ENCODE data around the gene IPP. TPM values are rescaled to one million over a fixed set of nuclear protein-coding genes. Genes with fewer than 3 reads are reported as not detected.

IPP gene
- total and polyA plus RNA-seq, 2 of the 8 experiments (the other 6 are each of a cell fraction or from before 2014, with no cell fraction given), result 1.4 to 5.6 TPM

GRCh38 chr1:45673956-45674355, 76.5 kb downstream of the IPP start:
- no peak overlapping the region for H3K23ac ChIP-seq (ENCODE audit: insufficient read length)
- no peak overlapping the region for H3K27ac ChIP-seq (ENCODE audit: low read depth, low read length)
- H3K36me3 ChIP-seq (ENCODE audit: control insufficient read depth in 2 of 4, insufficient read depth in 4 of 4, low read length in 3 of 4), result no peaks in the 10 kb centered on the region; a peak in 2 of 8 replicates
- H3K4ac ChIP-seq (replicated peaks; ENCODE audit: insufficient read length, low read depth, low read length), result no peak overlapping the region
- DNase-seq (ENCODE audit: low read depth in 1 of 2, low spot score in 2 of 2) (no peak), FAIRE-seq (no peak)
- H4K91ac ChIP-seq (replicated peaks; ENCODE audit: insufficient read length, low read length), result no peak overlapping the region
- CTCF ChIA-PET (ENCODE audit: partially characterized antibody), result interaction anchor here (0.9 to 1.3 kb wide), 2 partner anchors 15 to 60 kb away, joined by 3 read pairs; partner anchors contain the start of gene TMEM69
- H4K5ac ChIP-seq (ENCODE audit: insufficient read length, low read depth, low read length), result no peak overlapping the region
- no peak overlapping the region for H2AFZ ChIP-seq (ENCODE audit: low read length)
- peaks cover 22 to 28% of the 10 kb centered on the region in 2 experiments for H4K20me1 ChIP-seq (replicated peaks in 1 of 2; ENCODE audit: control insufficient read depth in 1 of 2, insufficient read depth in 2 of 2, low read length in 2 of 2)
- H4K8ac ChIP-seq (ENCODE audit: extremely low read depth, insufficient read depth, low read length), result no peak overlapping the region
- H3K79me2 ChIP-seq (ENCODE audit: control insufficient read depth in 1 of 2, insufficient read depth in 2 of 2, low read length in 2 of 2), result peaks cover 64 to 97% of the 10 kb centered on the region in 2 experiments
- no peak overlapping the region for H3K4me2 ChIP-seq (ENCODE audit: insufficient read depth in 1 of 2, low read depth in 2 of 2, low read length in 2 of 2)
- no peak overlapping the region for H3K56ac ChIP-seq (replicated peaks; ENCODE audit: insufficient read length, low read depth, low read length)
- peaks cover 0 to 6% (median 0%) of the 10 kb centered on the region in 4 experiments; a peak in 2 of 7 replicates for H3K4me1 ChIP-seq (replicated peaks in 1 of 4; ENCODE audit: control insufficient read depth in 3 of 4, insufficient read depth in 4 of 4, low read length in 3 of 4)
- H2BK5ac ChIP-seq (ENCODE audit: low read depth, low read length), result no peak overlapping the region
- no peak overlapping the region for H2BK12ac ChIP-seq (ENCODE audit: low read depth, low read length)
- no peak overlapping the region for H2BK20ac ChIP-seq (ENCODE audit: low read length)
- H2AK5ac ChIP-seq (ENCODE audit: low read depth, low read length), result no peak overlapping the region
- H3K9me3 ChIP-seq (ENCODE audit: insufficient read depth in 2 of 2, low read depth in 1 of 2, low read length in 1 of 2), result no peaks in the 10 kb centered on the region
- no peaks in the 10 kb centered on the region for H3K27me3 ChIP-seq (replicated peaks in 1 of 4; ENCODE audit: control insufficient read depth in 3 of 4, extremely low read depth in 1 of 4, insufficient read depth in 3 of 4, low read length in 3 of 4)
- POLR2A ChIA-PET (ENCODE audit: partially characterized antibody), result interaction anchor here (0.7 to 3.6 kb wide), 7 partner anchors 10 to 52 kb away, joined by 3 to 17 read pairs (median 4); partner anchors contain the start of gene GPBP1L1
- H2BK15ac ChIP-seq (ENCODE audit: low read length), result no peak overlapping the region
- no peak overlapping the region for H2BK120ac ChIP-seq (replicated peaks; ENCODE audit: low read depth, low read length)
- 95% methylated on average over 4 of the region's 4 CpGs; no CpG with 5 or more reads in 1 of the 2 experiments for WGBS, 2 experiments (ENCODE audit: extremely low coverage in 1 of 2, insufficient coverage in 1 of 2, insufficient read length in 1 of 2, insufficient replicate concordance in 2 of 2, low coverage in 1 of 2, low lambda C conversion rate in 2 of 2, missing lambda C conversion rate in 1 of 2)
- H3K23me2 ChIP-seq (ENCODE audit: low read depth, low read length), result no peaks in the 10 kb centered on the region
- H3K14ac ChIP-seq (ENCODE audit: insufficient read length), result no peak overlapping the region
- H3K4me3 ChIP-seq (ENCODE audit: extremely low read depth in 1 of 4, insufficient read depth in 2 of 4, low read depth in 3 of 4, low read length in 4 of 4), result no peak overlapping the region
- H3K9ac ChIP-seq (replicated peaks in 1 of 4; ENCODE audit: extremely low read depth in 1 of 4, low read depth in 3 of 4, low read length in 3 of 4), result no peak overlapping the region; a peak in 1 of 7 replicates
- H3K18ac ChIP-seq (ENCODE audit: extremely low read depth, low read length), result no peak overlapping the region
- H3K79me1 ChIP-seq (ENCODE audit: low read depth, low read length), result peaks cover 7% of the 10 kb centered on the region; the same call in 1 of the 2 replicates
- TF ChIP-seq SAP30 (IDR thresholded peaks at IDR 0.05; ENCODE audit: insufficient read depth, insufficient replicate concordance, low read length) (no peak), MAFK (IDR thresholded peaks at IDR 0.05; ENCODE audit: low read depth, low read length) (no peak), SP2 (IDR thresholded peaks at IDR 0.05; ENCODE audit: low read length) (no peak), SIRT6 (IDR thresholded peaks at IDR 0.05; ENCODE audit: low read length) (no peak), RFX5 (IDR thresholded peaks at IDR 0.05; ENCODE audit: borderline replicate concordance, low read depth, low read length) (no peak), RAD21 (IDR thresholded peaks at IDR 0.05 in 1 of 2, conservative IDR thresholded peaks at IDR 0.05 in 1 of 2; ENCODE audit: low read depth in 2 of 2, low read length in 2 of 2) (no peak), TBP (IDR thresholded peaks at IDR 0.05; ENCODE audit: low read depth, low read length) (no peak), MAX (IDR thresholded peaks at IDR 0.05) (no peak), CBX8 (IDR thresholded peaks at IDR 0.05; ENCODE audit: borderline replicate concordance, low read depth, low read length) (no peak)
